SK-N-SH (cell line): Measurements from ENCODE around the gene CCN6. TPM values are rescaled to one million over a fixed set of nuclear protein-coding genes. Genes with fewer than 3 reads are reported as not detected.

Experiments
- CTCF ChIA-PET: fragments of 300-600, 350-600 bp; formaldehyde crosslinking; extraction: SDS; loops from one replicate; lab custom pipeline; 2021; lab: Yijun Ruan, JAX
- POLR2A ChIA-PET: fragments of 350-600 bp; sonication (Branson Sonifier 250); formaldehyde crosslinking; extraction: SDS; loops from one replicate; lab custom pipeline; 2020; ENCODE audit warnings: antibody characterized with exemption, inconsistent platforms; lab: Yijun Ruan, JAX
- DNase-seq: peaks from one replicate; pipeline ENCODE4 v3.0.0; 2012
- H2AFZ ChIP-seq: fragments of 200-600 bp; sonication (generic); 2 replicates; pipeline ENCODE4 v1.8.1; 2016; ENCODE audit warnings: antibody characterized with exemption, mild to moderate bottlenecking, low read depth
- H3F3A ChIP-seq: fragments of 200-600 bp; sonication (generic); replicated peaks from 2 replicates; pipeline ENCODE3; 2016; ENCODE audit warnings: antibody characterized with exemption, mild to moderate bottlenecking; ENCODE audit not compliant: insufficient read depth
- H3K27ac ChIP-seq, 2 experiments: fragments of 200-500 bp in 1 of 2; fragments of 200-600 bp in 1 of 2; sonication (Bioruptor generic) in 1 of 2; sonication (generic), shearing (Covaris generic) in 1 of 2; 2 replicates each; pipeline versions ENCODE4 v1.5.1 to v1.6.1; 2014 to 2016; ENCODE audit warnings: low read depth in 2 of 2, inconsistent platforms in 1 of 2, low read length in 1 of 2, mild to moderate bottlenecking in 1 of 2, mixed read lengths in 1 of 2
- H3K27me3 ChIP-seq: fragments of 200-600 bp; sonication (generic), shearing (Covaris generic); 2 replicates; pipeline ENCODE4 v1.6.1; 2016; ENCODE audit warnings: mixed run types; ENCODE audit not compliant: insufficient read depth
- H3K36me3 ChIP-seq, 2 experiments: fragments of 200-500 bp in 1 of 2; fragments of 200-600 bp in 1 of 2; sonication (Bioruptor generic) in 1 of 2; sonication (generic) in 1 of 2; replicated peaks in 1 of 2; 2 replicates each; pipeline versions ENCODE3 to v1.5.1; 2014 to 2016; ENCODE audit warnings: low read length in 1 of 2, mild to moderate bottlenecking in 1 of 2; ENCODE audit not compliant: insufficient read depth in 2 of 2, control insufficient read depth in 1 of 2
- H3K4me1 ChIP-seq, 2 experiments: fragments of 200-500 bp in 1 of 2; fragments of 200-600 bp in 1 of 2; sonication (Bioruptor generic) in 1 of 2; sonication (generic), shearing (Covaris generic) in 1 of 2; 2 replicates each; pipeline versions ENCODE4 v1.5.1 to v1.6.1; 2014 to 2016; ENCODE audit warnings: low read depth in 1 of 2, low read length in 1 of 2, mixed run types in 1 of 2; ENCODE audit not compliant: insufficient read depth in 2 of 2, control insufficient read depth in 1 of 2
- H3K4me2 ChIP-seq: fragments of 200-600 bp; sonication (generic), shearing (Covaris generic); 2 replicates; pipeline ENCODE4 v1.6.1; 2017; ENCODE audit warnings: mixed run types
- H3K4me3 ChIP-seq, 2 experiments: fragments of 200-500 bp in 1 of 2; fragments of 200-600 bp in 1 of 2; sonication (Bioruptor generic) in 1 of 2; sonication (generic), shearing (Covaris generic) in 1 of 2; 2 replicates each; pipeline versions ENCODE4 v1.5.1 to v1.8.1; 2014 to 2016; ENCODE audit warnings: low read depth in 2 of 2, inconsistent platforms in 1 of 2, low read length in 1 of 2, mild to moderate bottlenecking in 1 of 2, mixed read lengths in 1 of 2, moderate library complexity in 1 of 2
- H3K79me2 ChIP-seq: fragments of 200-600 bp; sonication (generic); 2 replicates; pipeline ENCODE4 v1.8.1; 2017; ENCODE audit warnings: mild to moderate bottlenecking; ENCODE audit not compliant: insufficient read depth
- H3K9ac ChIP-seq: fragments of 200-600 bp; sonication (generic); 2 replicates; pipeline ENCODE4 v1.6.1; 2017; ENCODE audit warnings: mixed run types
- H3K9me2 ChIP-seq: fragments of 200-600 bp; sonication (generic); 2 replicates; pipeline ENCODE4 v1.6.1; 2017; ENCODE audit warnings: mixed run types
- H3K9me3 ChIP-seq: fragments of 200-600 bp; sonication (generic); 2 replicates; pipeline ENCODE4 v1.6.1; 2017; ENCODE audit warnings: mixed run types, mild to moderate bottlenecking, moderate library complexity
- H4K20me1 ChIP-seq: fragments of 200-600 bp; sonication (generic); 2 replicates; pipeline ENCODE4 v1.6.1; 2017; ENCODE audit warnings: mild to moderate bottlenecking, mixed run types; ENCODE audit not compliant: insufficient read depth
- CHD2 ChIP-seq: fragments of 150-350 bp; IDR thresholded peaks from 2 replicates; pipeline ENCODE4 v1.6.1; 2018; ENCODE audit warnings: low read length; ENCODE audit not compliant: partially characterized antibody
- CTCF ChIP-seq: fragments of 200-600 bp; sonication (generic); IDR thresholded peaks from 2 replicates; pipeline ENCODE4 v1.6.1; 2017; ENCODE audit warnings: antibody characterized with exemption, mild to moderate bottlenecking, moderate library complexity
- EZH2phosphoT487 ChIP-seq: fragments of 200-600 bp; sonication (generic); IDR thresholded peaks from 2 replicates; pipeline ENCODE4 v1.6.1; 2017; ENCODE audit warnings: low read depth, mixed run types, mild to moderate bottlenecking, antibody characterized with exemption, moderate library complexity, borderline replicate concordance
- FOSL2 ChIP-seq: IDR thresholded peaks from 2 replicates; pipeline ENCODE4 v1.4.0; 2012; ENCODE audit warnings: low read depth, mild to moderate bottlenecking, moderate library complexity, borderline replicate concordance
- FOXJ3 ChIP-seq: sonication (generic); formaldehyde crosslinking; IDR thresholded peaks from 2 replicates; pipeline ENCODE4 v1.5.1; 2020; ENCODE audit warnings: mild to moderate bottlenecking, missing genetic modification reagents
- GABPA ChIP-seq: IDR thresholded peaks from 2 replicates; pipeline ENCODE4 v1.4.0; 2012; ENCODE audit warnings: low read depth, mild to moderate bottlenecking
- JUND ChIP-seq: IDR thresholded peaks from 2 replicates; pipeline ENCODE4 v1.4.0; 2012
- MEF2A ChIP-seq: IDR thresholded peaks from 2 replicates; pipeline ENCODE4 v1.4.0; 2012; ENCODE audit warnings: low read depth, borderline replicate concordance
- MXI1 ChIP-seq: IDR thresholded peaks from 2 replicates; pipeline ENCODE4 v1.6.1; 2012; ENCODE audit warnings: mild to moderate bottlenecking, low read depth, low read length, improper control_type of control experiment
- RFX5 ChIP-seq: IDR thresholded peaks from 2 replicates; pipeline ENCODE4 v1.6.1; 2012; ENCODE audit warnings: mild to moderate bottlenecking, improper control_type of control experiment, low read length
- RXRA ChIP-seq: IDR thresholded peaks from 2 replicates; pipeline ENCODE4 v1.4.0; 2012; ENCODE audit warnings: low read depth, mild to moderate bottlenecking, borderline replicate concordance
- TAF1 ChIP-seq: IDR thresholded peaks from 2 replicates; pipeline ENCODE4 v1.6.1; 2012; ENCODE audit warnings: low read depth, mild to moderate bottlenecking, low read length, moderate library complexity, borderline replicate concordance
- TCF12 ChIP-seq: IDR thresholded peaks from 2 replicates; pipeline ENCODE4 v1.4.0; 2012
- TEAD4 ChIP-seq: IDR thresholded peaks from 2 replicates; pipeline ENCODE4 v1.4.0; 2012; ENCODE audit warnings: mild to moderate bottlenecking, borderline replicate concordance; ENCODE audit not compliant: insufficient read depth
- YY1 ChIP-seq: IDR thresholded peaks from 2 replicates; pipeline ENCODE4 v1.4.0; 2012; ENCODE audit warnings: low read depth, mild to moderate bottlenecking
- polyA plus RNA-seq, 3 experiments: library from polyadenylated mRNA; depleted of rRNA; stranded (reverse); fragments of >200 nt; gene quantifications; 2 replicates each; pipeline ENCODE4 v1.2.3, GENCODE V29; 2012
- TF ChIP-seq, protein P1 (sequence below): IDR thresholded peaks from 2 replicates; pipeline ENCODE4 v1.4.0; 2012; ENCODE audit warnings: low read depth, borderline replicate concordance
- TF ChIP-seq, protein P2 (sequence below): IDR thresholded peaks from 2 replicates; pipeline ENCODE4 v1.4.0; 2012; ENCODE audit warnings: low read depth

Gene CCN6
- polyA plus RNA-seq, 1 of the 3 experiments (the other 2 are of a cell fraction) = not detected

- no peak for TF ChIP-seq FOSL2
- TF ChIP-seq FOXJ3 (CRISPR knock-in tag) = no peak
- no peak for TF ChIP-seq GABPA
- no peak for TF ChIP-seq CHD2
- TF ChIP-seq TEAD4 = no peak
- TF ChIP-seq, protein P1, sequence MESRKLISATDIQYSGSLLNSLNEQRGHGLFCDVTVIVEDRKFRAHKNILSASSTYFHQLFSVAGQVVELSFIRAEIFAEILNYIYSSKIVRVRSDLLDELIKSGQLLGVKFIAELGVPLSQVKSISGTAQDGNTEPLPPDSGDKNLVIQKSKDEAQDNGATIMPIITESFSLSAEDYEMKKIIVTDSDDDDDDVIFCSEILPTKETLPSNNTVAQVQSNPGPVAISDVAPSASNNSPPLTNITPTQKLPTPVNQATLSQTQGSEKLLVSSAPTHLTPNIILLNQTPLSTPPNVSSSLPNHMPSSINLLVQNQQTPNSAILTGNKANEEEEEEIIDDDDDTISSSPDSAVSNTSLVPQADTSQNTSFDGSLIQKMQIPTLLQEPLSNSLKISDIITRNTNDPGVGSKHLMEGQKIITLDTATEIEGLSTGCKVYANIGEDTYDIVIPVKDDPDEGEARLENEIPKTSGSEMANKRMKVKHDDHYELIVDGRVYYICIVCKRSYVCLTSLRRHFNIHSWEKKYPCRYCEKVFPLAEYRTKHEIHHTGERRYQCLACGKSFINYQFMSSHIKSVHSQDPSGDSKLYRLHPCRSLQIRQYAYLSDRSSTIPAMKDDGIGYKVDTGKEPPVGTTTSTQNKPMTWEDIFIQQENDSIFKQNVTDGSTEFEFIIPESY = no peak
- no peak for TF ChIP-seq JUND
- TF ChIP-seq YY1 = no peak
- no peak for TF ChIP-seq MEF2A
- TF ChIP-seq RXRA = no peak
- no peak for TF ChIP-seq MXI1
- no peak for TF ChIP-seq EZH2phosphoT487
- TF ChIP-seq, protein P2, sequence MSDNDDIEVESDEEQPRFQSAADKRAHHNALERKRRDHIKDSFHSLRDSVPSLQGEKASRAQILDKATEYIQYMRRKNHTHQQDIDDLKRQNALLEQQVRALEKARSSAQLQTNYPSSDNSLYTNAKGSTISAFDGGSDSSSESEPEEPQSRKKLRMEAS = no peak
- TF ChIP-seq TAF1 = no peak
- no peak for TF ChIP-seq CTCF
- no peak for TF ChIP-seq RFX5
- TF ChIP-seq TCF12 = no peak
- H3K4me3 ChIP-seq = no peak overlapping the region
- H3K27me3 ChIP-seq = no peaks in the 10 kb centered on the region
- peak overlapping the region in 1 of 2 experiments; percentile 22; a peak in 1 of 4 replicates for H3K27ac ChIP-seq
- H3F3A ChIP-seq = no peaks in the 10 kb centered on the region
- ChIA-PET CTCF (interaction anchor here (0.6 kb wide), 1 partner anchor 30 kb away, joined by 3 read pairs; no protein-coding TSS in a partner anchor), POLR2A (no interaction called here)
- no peak overlapping the region for H3K9ac ChIP-seq
- no peaks in the 10 kb centered on the region for H3K79me2 ChIP-seq
- no peak for DNase-seq
- H2AFZ ChIP-seq = no peak overlapping the region
- no peaks in the 10 kb centered on the region for H3K9me3 ChIP-seq
- H3K9me2 ChIP-seq = no peaks in the 10 kb centered on the region
- H3K4me1 ChIP-seq = peaks cover 0 to 18% of the 10 kb centered on the region in 2 experiments; a peak in 2 of 4 replicates
- H3K4me2 ChIP-seq = no peak overlapping the region
- no peaks in the 10 kb centered on the region for H4K20me1 ChIP-seq
- peaks cover 0 to 39% of the 10 kb centered on the region in 2 experiments for H3K36me3 ChIP-seq
These were observed 64.1 kb downstream of the CCN6 start for GRCh38 chr6:112118034-112118433.

Other genes with a start within 250 kb of the CCN6 start
- gene FYN, start 180.7 kb upstream of the CCN6 start, polyA plus RNA-seq (2012; rRNA removed) = 26.0 and 31.0 TPM in 2 replicates
- 11.9 and 14.6 TPM in 2 replicates for gene TUBE1, start 33.4 kb downstream of the CCN6 start, polyA plus RNA-seq (2012; rRNA removed)
- gene FAM229B, start 33.5 kb downstream of the CCN6 start, polyA plus RNA-seq (2012; rRNA removed) = 15.9 and 20.6 TPM in 2 replicates
- gene LAMA4, start 200.5 kb downstream of the CCN6 start, polyA plus RNA-seq (2012; rRNA removed) = 9.4 and 10.5 TPM in 2 replicates